COLO668 (cell line): ENCODE results near the gene MYG1.

Source experiments
- DNase-seq: peaks from one replicate; lab custom pipeline; 2025; ENCODE audit not compliant: unreplicated experiment; lab: John Stamatoyannopoulos, UW

MYG1 gene, protein sequence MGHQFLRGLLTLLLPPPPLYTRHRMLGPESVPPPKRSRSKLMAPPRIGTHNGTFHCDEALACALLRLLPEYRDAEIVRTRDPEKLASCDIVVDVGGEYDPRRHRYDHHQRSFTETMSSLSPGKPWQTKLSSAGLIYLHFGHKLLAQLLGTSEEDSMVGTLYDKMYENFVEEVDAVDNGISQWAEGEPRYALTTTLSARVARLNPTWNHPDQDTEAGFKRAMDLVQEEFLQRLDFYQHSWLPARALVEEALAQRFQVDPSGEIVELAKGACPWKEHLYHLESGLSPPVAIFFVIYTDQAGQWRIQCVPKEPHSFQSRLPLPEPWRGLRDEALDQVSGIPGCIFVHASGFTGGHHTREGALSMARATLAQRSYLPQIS

GRCh38 chr12:53299454-53300180, at the start of gene MYG1:
Gene MYG1 (plus strand): TSS chr12:53299695. CDS start chr12:53299738, 43 bp downstream.
- DNase-seq = peak; percentile 84

DNA sequence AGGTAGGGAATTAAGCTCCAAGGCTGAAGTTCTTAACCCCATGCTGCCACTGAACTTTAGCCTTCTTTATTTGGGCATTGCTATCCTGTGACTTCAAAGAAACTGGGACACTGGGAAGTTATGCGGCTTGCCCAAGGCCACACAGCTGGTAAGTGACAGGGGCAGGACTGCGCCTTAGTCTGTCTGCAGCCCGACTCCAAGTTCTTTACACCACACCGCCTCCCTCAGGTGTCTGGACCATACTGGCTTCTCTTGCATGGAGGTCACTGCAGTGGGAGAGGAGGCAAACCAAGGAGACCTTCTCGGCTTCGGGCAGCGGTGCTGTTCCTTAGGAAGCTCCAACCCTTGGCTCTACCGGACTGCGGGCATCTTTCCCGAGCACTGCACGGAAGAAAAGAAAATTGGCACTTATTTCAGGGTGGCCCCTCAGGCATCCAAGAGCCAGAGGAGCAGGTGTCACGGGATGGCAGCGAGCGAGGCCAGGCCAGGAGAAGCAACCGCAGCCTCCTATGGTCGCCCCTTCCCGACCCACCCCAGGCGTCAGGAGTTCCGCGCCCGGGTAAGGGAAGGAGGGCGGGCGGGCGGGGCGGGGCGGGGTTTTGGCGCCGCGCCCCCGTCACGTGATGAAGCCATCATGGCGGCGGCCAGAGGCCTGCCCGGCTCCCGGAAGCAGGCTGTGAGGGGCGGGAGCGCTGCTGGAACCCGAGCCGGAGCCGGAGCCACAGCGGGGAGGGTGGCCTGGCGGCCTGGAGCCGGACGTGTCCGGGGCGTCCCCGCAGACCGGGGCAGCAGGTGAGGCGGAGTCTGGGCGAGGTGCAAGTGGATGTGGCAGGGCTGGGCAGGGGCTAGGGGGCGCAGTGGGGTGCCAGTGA, 47.8 kb upstream of the MYG1 start:
- DNase-seq = peak; percentile 80

DNA sequence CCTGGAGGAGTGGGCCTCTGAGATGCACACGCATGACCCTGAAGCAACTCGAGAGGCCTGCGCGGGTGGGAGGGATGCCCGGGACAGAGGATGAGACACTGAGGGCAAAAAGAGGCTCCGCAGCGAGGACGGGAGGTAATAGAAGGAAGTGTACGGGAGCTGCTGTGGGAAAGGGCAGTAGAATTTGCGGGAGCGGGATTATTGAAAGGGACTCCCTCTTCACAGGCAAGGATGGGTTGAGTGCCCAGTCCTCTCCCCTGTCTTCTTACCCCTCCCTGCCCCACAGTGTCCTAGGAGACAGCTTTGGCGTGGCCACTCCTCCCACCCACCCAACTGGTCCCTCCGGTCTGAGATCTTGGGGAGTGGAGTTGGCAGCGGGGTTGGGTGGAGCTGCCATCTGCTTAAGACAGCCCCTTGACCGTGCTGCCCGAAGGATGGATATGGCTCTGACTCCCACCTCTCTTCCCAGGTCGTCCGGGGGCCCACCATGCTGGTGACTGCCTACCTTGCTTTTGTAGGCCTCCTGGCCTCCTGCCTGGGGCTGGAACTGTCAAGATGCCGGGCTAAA, 47.1 kb upstream of the MYG1 start:
- DNase-seq = no peak

DNA sequence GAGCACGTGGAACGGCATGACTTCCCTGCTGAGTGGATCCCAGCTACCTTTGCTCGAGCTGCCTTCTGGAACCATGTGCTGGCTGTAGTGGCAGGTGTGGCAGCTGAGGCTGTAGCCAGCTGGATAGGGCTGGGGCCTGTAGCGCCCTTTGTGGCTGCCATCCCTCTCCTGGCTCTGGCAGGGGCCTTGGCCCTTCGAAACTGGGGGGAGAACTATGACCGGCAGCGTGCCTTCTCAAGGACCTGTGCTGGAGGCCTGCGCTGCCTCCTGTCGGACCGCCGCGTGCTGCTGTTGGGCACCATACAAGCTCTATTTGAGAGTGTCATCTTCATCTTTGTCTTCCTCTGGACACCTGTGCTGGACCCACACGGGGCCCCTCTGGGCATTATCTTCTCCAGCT, 46.2 kb upstream of the MYG1 start:
- DNase-seq = no peak

DNA sequence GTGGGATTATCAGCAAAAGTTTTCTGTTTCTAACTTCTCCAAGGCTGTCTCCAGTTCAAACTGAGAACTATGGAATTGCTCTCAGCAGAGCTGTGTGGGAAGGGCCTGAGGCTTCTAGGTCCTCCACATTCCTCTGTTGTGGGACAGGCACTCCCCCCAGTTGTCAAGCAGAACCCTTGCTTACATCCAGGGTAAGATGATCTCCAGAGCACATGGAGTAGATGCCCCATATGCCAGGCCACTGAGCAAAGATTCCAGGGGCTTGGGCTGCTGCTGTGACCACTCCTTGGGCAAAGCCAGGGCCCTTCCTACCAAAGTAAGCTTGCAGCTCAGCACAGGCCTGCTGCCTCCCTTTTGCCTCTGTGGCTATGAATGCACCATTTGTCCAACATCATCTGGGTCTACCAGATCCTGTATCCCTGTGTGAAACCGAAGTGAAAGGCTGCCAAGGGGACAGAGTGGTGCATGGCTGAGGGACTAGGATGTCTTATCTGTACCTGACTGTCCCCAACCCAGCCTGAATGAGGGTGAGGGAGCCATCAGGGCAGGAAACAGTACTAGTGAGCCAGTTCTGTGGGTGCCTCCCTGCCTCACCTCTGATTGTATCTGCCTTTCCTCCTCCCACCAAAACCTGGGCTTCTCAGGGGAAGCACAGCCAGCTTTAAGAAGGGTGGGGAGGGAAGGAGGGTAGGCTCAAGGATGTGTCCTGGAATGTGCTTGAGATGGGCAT, 44.5 kb upstream of the MYG1 start:
- DNase-seq = no peak

DNA sequence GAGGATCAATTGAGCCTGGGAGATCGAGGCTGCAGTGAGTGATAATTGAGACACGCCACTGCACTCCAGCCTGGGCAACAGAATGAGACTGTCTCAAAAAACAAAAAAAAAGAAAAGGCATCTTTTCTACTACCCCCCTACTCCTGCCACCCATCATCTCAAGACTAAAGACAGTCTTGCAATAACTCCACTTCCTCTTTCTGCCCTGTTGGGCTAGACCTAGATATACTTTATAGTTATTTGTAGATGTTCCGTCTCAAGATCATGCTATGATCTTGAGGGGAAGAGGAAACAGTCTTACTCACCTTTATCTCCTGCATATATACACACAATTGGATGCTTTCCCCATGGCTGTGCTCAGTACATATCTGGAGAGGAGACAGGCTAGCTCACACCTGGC, 43.5 kb upstream of the MYG1 start:
- no peak for DNase-seq

GRCh38 chr12:53258541-53259539, 40.7 kb upstream of the MYG1 start:
- DNase-seq = no peak

GRCh38 chr12:53259891-53260290, 39.6 kb upstream of the MYG1 start:
- DNase-seq = no peak

DNA sequence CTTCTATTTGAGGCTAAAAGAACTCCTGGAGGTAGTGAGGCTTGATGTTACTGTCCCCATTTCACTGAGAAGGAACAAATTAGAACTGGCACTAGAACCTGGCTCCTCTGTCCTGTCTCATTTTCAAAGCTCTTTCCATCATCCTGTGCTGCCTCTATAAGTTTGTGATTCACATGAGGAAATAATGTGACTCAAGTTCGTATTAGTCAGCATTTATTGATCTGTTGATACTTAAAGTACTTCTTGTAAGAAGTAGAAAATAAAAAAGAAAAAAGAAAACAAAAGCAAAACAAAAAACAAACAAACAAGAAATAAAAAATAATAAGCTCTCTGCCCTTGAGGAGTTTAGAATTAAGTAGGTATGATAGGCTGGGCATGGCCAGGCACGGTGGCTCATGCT, 33.7 kb upstream of the MYG1 start:
- no peak for DNase-seq

- DNase-seq = no peak
Observed at GRCh38 chr12:53267306-53267998, 32.0 kb upstream of the MYG1 start.

GRCh38 chr12:53267999-53268629, 31.4 kb upstream of the MYG1 start, which contains the start of gene ESPL1:
Gene ESPL1 (plus strand): TSS chr12:53268299. CDS start chr12:53268767, 468 bp downstream.
- DNase-seq = peak; percentile 65

GRCh38 chr12:53268630-53269562, 30.6 kb upstream of the MYG1 start:
- peak; percentile 2 for DNase-seq

DNA sequence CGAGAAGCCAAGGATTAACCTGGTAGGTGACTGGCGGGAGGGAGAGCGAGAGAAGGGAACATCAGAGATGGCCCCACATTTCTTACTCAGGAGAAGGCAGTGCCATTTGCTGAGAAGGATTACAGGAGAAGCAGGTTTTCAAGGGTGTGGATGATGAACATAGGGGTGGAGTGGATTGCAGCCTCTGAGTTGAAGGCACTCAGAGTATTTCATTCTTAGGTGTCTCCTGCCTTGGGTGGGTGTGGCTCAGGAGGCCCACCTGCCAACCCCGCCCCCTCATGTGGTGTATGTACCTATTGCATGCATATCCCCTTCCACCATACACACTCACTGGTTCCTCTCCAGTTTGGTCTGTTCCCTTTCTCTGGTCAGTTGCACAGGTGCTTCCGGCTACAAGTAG, 25.1 kb upstream of the MYG1 start:
- DNase-seq = no peak

DNA sequence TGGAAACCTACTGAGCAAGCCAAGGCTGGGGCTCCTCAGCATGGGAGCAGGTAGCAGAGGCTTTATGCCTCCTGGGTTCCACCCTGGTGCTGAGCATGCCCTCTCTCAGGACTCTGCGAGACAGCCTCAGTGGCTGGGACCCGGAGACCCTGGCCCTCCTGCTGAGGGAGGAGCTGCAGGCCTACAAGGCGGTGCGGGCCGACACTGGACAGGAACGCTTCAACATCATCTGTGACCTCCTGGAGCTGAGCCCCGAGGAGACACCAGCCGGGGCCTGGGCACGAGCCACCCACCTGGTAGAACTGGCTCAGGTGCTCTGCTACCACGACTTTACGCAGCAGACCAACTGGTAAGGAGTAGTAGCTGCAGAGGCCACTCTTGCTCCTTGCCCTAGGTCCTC, 23.0 kb upstream of the MYG1 start:
- no peak for DNase-seq

- no peak for DNase-seq
Observed at GRCh38 chr12:53277981-53278380, 21.5 kb upstream of the MYG1 start.

- DNase-seq = no peak
Observed at GRCh38 chr12:53279283-53279869, 20.1 kb upstream of the MYG1 start.
